Measurements from ENCODE around the gene PSMB11. TPM values are rescaled to one million over a fixed set of nuclear protein-coding genes. Genes with fewer than 3 reads are reported as not detected.
A peak's percentile ranks its signal among the peaks of the same experiment; 100 is the strongest.

Gene PSMB11
- total RNA-seq, 2 experiments from 2014 or later: not detected

- CTCF ChIA-PET: interaction anchor here (0.6 to 2.9 kb wide), 66 partner anchors 8 to 470 kb away, joined by 3 to 47 read pairs (median 5); partner anchors contain the start of genes ACIN1, AJUBA, C14orf119 and CDH24
- intact Hi-C loops (cut with micrococcal nuclease): loop anchor here (1.0 kb wide), 3 partner anchors 40 to 311 kb away; no protein-coding TSS in a partner anchor
- Mint-ChIP-seq H3K27me3 (ENCODE audit: low read depth) (no peaks in the 10 kb centered on the region), H3K4me3 (peak overlapping the region; percentile 15), H3K4me1 (ENCODE audit: low read depth) (peaks cover 41% of the 10 kb centered on the region), H3K27ac (peak overlapping the region; percentile 30), H3K9me3 (no peaks in the 10 kb centered on the region), H3K36me3 (ENCODE audit: low read depth) (peaks cover 36% of the 10 kb centered on the region)
- peak; percentile 88 for DNase-seq
These were observed 26.9 kb downstream of the PSMB11 start for GRCh38 chr14:23068789-23069412.

GRCh38 chr14:23069413-23069806, 27.4 kb downstream of the PSMB11 start:
- Mint-ChIP-seq H3K36me3 (ENCODE audit: low read depth) (peaks cover 31% of the 10 kb centered on the region), H3K27ac (no peak overlapping the region), H3K4me3 (no peak overlapping the region), H3K27me3 (ENCODE audit: low read depth) (no peaks in the 10 kb centered on the region), H3K4me1 (ENCODE audit: low read depth) (peaks cover 41% of the 10 kb centered on the region), H3K9me3 (no peaks in the 10 kb centered on the region)
- no peak for DNase-seq
- intact Hi-C loops (cut with micrococcal nuclease): loop anchor here (1.0 kb wide), 3 partner anchors 40 to 311 kb away; no protein-coding TSS in a partner anchor
- CTCF ChIA-PET: interaction anchor here (0.6 to 2.9 kb wide), 49 partner anchors 8 to 297 kb away, joined by 3 to 47 read pairs (median 6); partner anchors contain the start of genes ACIN1, AJUBA, C14orf119 and CDH24

GRCh38 chr14:23070262-23071129, 28.5 kb downstream of the PSMB11 start:
- CTCF ChIA-PET: interaction anchor here (0.7 to 3.6 kb wide), 20 partner anchors 12 to 150 kb away, joined by 3 to 16 read pairs (median 5); partner anchors contain the start of genes ACIN1, AJUBA, C14orf119 and CDH24
- no peak for DNase-seq
- Mint-ChIP-seq H3K27ac (peak overlapping the region; percentile 90), H3K4me3 (peak overlapping the region; percentile 96), H3K27me3 (ENCODE audit: low read depth) (no peaks in the 10 kb centered on the region), H3K36me3 (ENCODE audit: low read depth) (peaks cover 31% of the 10 kb centered on the region), H3K4me1 (ENCODE audit: low read depth) (peaks cover 41% of the 10 kb centered on the region), H3K9me3 (no peaks in the 10 kb centered on the region)
- intact Hi-C loops (cut with micrococcal nuclease): loop anchor here (1.0 to 5.0 kb wide), 7 partner anchors 25 to 251 kb away; partner anchors contain the start of genes ACIN1, C14orf119, HOMEZ and PABPN1

GRCh38 chr14:23071244-23071920, 29.4 kb downstream of the PSMB11 start:
- peak; percentile 90 for DNase-seq
- peak overlapping the region; percentile 96 for H3K4me3 Mint-ChIP-seq
- H3K4me1 Mint-ChIP-seq (ENCODE audit: low read depth): peaks cover 36% of the 10 kb centered on the region
- no peaks in the 10 kb centered on the region for H3K9me3 Mint-ChIP-seq
- H3K27me3 Mint-ChIP-seq (ENCODE audit: low read depth): no peaks in the 10 kb centered on the region
- H3K27ac Mint-ChIP-seq: peak overlapping the region; percentile 90
- intact Hi-C loops (cut with micrococcal nuclease): loop anchor here (1.0 to 5.0 kb wide), 7 partner anchors 24 to 250 kb away; partner anchors contain the start of genes ACIN1, C14orf119, HOMEZ and PABPN1
- CTCF ChIA-PET: interaction anchor here (0.7 to 3.6 kb wide), 19 partner anchors 11 to 250 kb away, joined by 3 to 16 read pairs (median 6); partner anchors contain the start of genes ACIN1, AJUBA, C14orf119 and CDH24
- H3K36me3 Mint-ChIP-seq (ENCODE audit: low read depth): peaks cover 31% of the 10 kb centered on the region

GRCh38 chr14:23071921-23072539, 30.0 kb downstream of the PSMB11 start:
- intact Hi-C loops (cut with micrococcal nuclease): loop anchor here (1.0 to 5.0 kb wide), 7 partner anchors 23 to 249 kb away; partner anchors contain the start of genes ACIN1, C14orf119, HOMEZ and PABPN1
- H3K36me3 Mint-ChIP-seq (ENCODE audit: low read depth): peaks cover 29% of the 10 kb centered on the region
- no peaks in the 10 kb centered on the region for H3K9me3 Mint-ChIP-seq
- peaks cover 36% of the 10 kb centered on the region for H3K4me1 Mint-ChIP-seq (ENCODE audit: low read depth)
- H3K4me3 Mint-ChIP-seq: peak overlapping the region; percentile 96
- H3K27ac Mint-ChIP-seq: peak overlapping the region; percentile 90
- H3K27me3 Mint-ChIP-seq (ENCODE audit: low read depth): no peaks in the 10 kb centered on the region
- CTCF ChIA-PET: interaction anchor here (0.7 to 3.6 kb wide), 14 partner anchors 9 to 249 kb away, joined by 3 to 16 read pairs (median 7); partner anchors contain the start of genes ACIN1, AJUBA, C14orf119 and CDH24
- DNase-seq: no peak

GRCh38 chr14:23074906-23075305, 32.9 kb downstream of the PSMB11 start:
- CTCF ChIA-PET: interaction anchor here (0.7 to 1.6 kb wide), 3 partner anchors 17 to 112 kb away, joined by 3 to 4 read pairs (median 3); partner anchors contain the start of genes ACIN1 and C14orf119
- intact Hi-C loops (cut with micrococcal nuclease): loop anchor here (5.0 kb wide), 1 partner anchor 212 kb away; the partner anchor contains the start of gene HOMEZ
- no peak for DNase-seq
- Mint-ChIP-seq H3K9me3 (no peaks in the 10 kb centered on the region), H3K27ac (no peak overlapping the region), H3K4me1 (ENCODE audit: low read depth) (peaks cover 22% of the 10 kb centered on the region), H3K36me3 (ENCODE audit: low read depth) (peaks cover 36% of the 10 kb centered on the region), H3K27me3 (ENCODE audit: low read depth) (no peaks in the 10 kb centered on the region), H3K4me3 (no peak overlapping the region)

- intact Hi-C loops (cut with micrococcal nuclease): loop anchor here (1.0 kb wide), 1 partner anchor 32 kb away; no protein-coding TSS in a partner anchor
These were observed 34.9 kb downstream of the PSMB11 start for GRCh38 chr14:23076785-23077408.

GRCh38 chr14:23077962-23078361, 36.0 kb downstream of the PSMB11 start:
- Mint-ChIP-seq H3K36me3 (ENCODE audit: low read depth) (peaks cover 33% of the 10 kb centered on the region), H3K4me1 (ENCODE audit: low read depth) (no peaks in the 10 kb centered on the region), H3K4me3 (no peak overlapping the region), H3K9me3 (no peaks in the 10 kb centered on the region), H3K27me3 (ENCODE audit: low read depth) (no peaks in the 10 kb centered on the region), H3K27ac (peak overlapping the region; percentile 44)
- CTCF ChIA-PET: interaction anchor here (0.5 to 3.7 kb wide), 20 partner anchors 9 to 302 kb away, joined by 3 to 45 read pairs (median 10); partner anchors contain the start of genes ACIN1, C14orf119, CDH24 and CEBPE
- no peak for DNase-seq
- intact Hi-C loops (cut with micrococcal nuclease): loop anchor here (1.0 kb wide), 1 partner anchor 31 kb away; no protein-coding TSS in a partner anchor

More at GRCh38 chr14:23076785-23077408, 34.9 kb downstream of the PSMB11 start:
- no peaks in the 10 kb centered on the region for H3K27me3 Mint-ChIP-seq (ENCODE audit: low read depth)
- no peak overlapping the region for H3K4me3 Mint-ChIP-seq
- no peaks in the 10 kb centered on the region for H3K9me3 Mint-ChIP-seq
- CTCF ChIA-PET: interaction anchor here (0.5 to 3.7 kb wide), 33 partner anchors 8 to 1037 kb away, joined by 3 to 45 read pairs (median 4); partner anchors contain the start of genes ACIN1, BCL2L2, C14orf119 and CDH24
- H3K4me1 Mint-ChIP-seq (ENCODE audit: low read depth): peaks cover 9% of the 10 kb centered on the region
- H3K36me3 Mint-ChIP-seq (ENCODE audit: low read depth): peaks cover 38% of the 10 kb centered on the region
- no peak overlapping the region for H3K27ac Mint-ChIP-seq
- DNase-seq: peak; percentile 37

GRCh38 chr14:23078692-23079116, 36.7 kb downstream of the PSMB11 start:
- Mint-ChIP-seq H3K9me3 (no peaks in the 10 kb centered on the region), H3K27ac (no peak overlapping the region), H3K4me3 (no peak overlapping the region), H3K4me1 (ENCODE audit: low read depth) (no peaks in the 10 kb centered on the region), H3K36me3 (ENCODE audit: low read depth) (peaks cover 33% of the 10 kb centered on the region), H3K27me3 (ENCODE audit: low read depth) (no peaks in the 10 kb centered on the region)
- CTCF ChIA-PET: interaction anchor here (0.7 to 3.7 kb wide), 8 partner anchors 13 to 909 kb away, joined by 3 to 45 read pairs (median 24); partner anchors contain the start of genes ACIN1, C14orf119 and CEBPE
- DNase-seq: no peak
- intact Hi-C loops (cut with micrococcal nuclease): no loop called here

GRCh38 chr14:23079716-23080115, 37.7 kb downstream of the PSMB11 start:
- intact Hi-C loops (cut with micrococcal nuclease): no loop called here
- CTCF ChIA-PET: interaction anchor here (1.5 to 2.7 kb wide), 3 partner anchors 11 to 93 kb away, joined by 4 to 11 read pairs (median 7); no protein-coding TSS in a partner anchor
- H3K9me3 Mint-ChIP-seq: no peaks in the 10 kb centered on the region
- peaks cover 3% of the 10 kb centered on the region for H3K4me1 Mint-ChIP-seq (ENCODE audit: low read depth)
- no peak for DNase-seq
- H3K27ac Mint-ChIP-seq: no peak overlapping the region
- no peaks in the 10 kb centered on the region for H3K27me3 Mint-ChIP-seq (ENCODE audit: low read depth)
- no peak overlapping the region for H3K4me3 Mint-ChIP-seq
- peaks cover 37% of the 10 kb centered on the region for H3K36me3 Mint-ChIP-seq (ENCODE audit: low read depth)
